ENCODE data around the gene GNAZ.
A peak's percentile ranks its signal among the peaks of the same experiment; 100 is the strongest.

GRCh38 chr22:23144932-23145877 is 74.9 kb downstream of the GNAZ start, which contains the start of gene RAB36:
- no peak for TF ChIP-seq ZNF384 (IDR thresholded peaks at IDR 0.05)
- no peak for TF ChIP-seq SUZ12 (IDR thresholded peaks at IDR 0.05)
- peak; percentile 96 for TF ChIP-seq PKNOX1 (IDR thresholded peaks at IDR 0.05)
- no peak for TF ChIP-seq SP1 (IDR thresholded peaks at IDR 0.05)
- no peak for TF ChIP-seq ELF4 (IDR thresholded peaks at IDR 0.05)
- TF ChIP-seq L3MBTL2 (conservative IDR thresholded peaks at IDR 0.05), result peak; percentile 83
- no peak for TF ChIP-seq FOXK2 (IDR thresholded peaks at IDR 0.05)
- TF ChIP-seq FOXM1 (IDR thresholded peaks at IDR 0.05; ENCODE audit: borderline replicate concordance), result no peak

All from HEK293T (cell line).